Breast epithelium (tissue), 3 donors: Measurements from ENCODE around the gene MICA.

ENCODE experiments used
- CTCF ChIP-seq, 3 donors: fragments of 450-650 bp; IDR thresholded peaks; one replicate each; pipeline ENCODE4 v1.5.1; 2016 to 2017; ENCODE audit warnings: antibody characterized with exemption in 3 of 3, mild to moderate bottlenecking in 3 of 3, moderate library complexity in 3 of 3
- POLR2A ChIP-seq: fragments of 450-650 bp; IDR thresholded peaks from one replicate; pipeline ENCODE4 v1.6.1; 2016; ENCODE audit warnings: antibody characterized with exemption, mild to moderate bottlenecking, moderate library complexity
- POLR2AphosphoS5 ChIP-seq, 3 donors: sonication (generic); formaldehyde crosslinking; IDR thresholded peaks; one replicate each; pipeline ENCODE4 v1.6.1; 2017; ENCODE audit warnings: antibody characterized with exemption in 3 of 3

DNA sequence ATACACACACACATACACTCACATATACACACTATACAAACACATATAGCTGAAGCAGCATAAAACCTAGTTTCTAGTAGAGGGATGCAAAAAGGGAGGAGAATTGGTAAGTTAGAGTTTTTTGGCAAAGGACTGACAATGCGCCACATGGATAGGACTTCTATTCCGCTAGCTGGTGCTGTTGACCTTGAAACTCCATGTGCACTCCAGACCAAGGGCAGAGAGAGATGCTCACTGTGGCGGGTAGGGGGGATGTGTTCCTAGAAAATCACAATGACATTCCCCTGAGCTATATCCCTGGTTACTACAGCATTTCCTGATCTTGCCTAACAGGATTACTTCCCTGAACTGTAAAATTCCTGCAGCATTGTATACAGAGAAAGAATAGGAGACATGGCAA lies 19.2 kb downstream of the MICA start:
- TF ChIP-seq CTCF (IDR thresholded peaks at IDR 0.05), result no peak
- no peak for TF ChIP-seq POLR2A
- no peak for TF ChIP-seq POLR2AphosphoS5 (IDR thresholded peaks at IDR 0.05)
